HL-60/S4 (cell line): ENCODE measurements around the gene HINFP.
"Not testable (repeated sequence)": the region's sequence is repeated elsewhere in the genome, so short reads cannot be mapped to it uniquely, and the experiment has no call there.

Source experiments
- in situ Hi-C: fragments of 300-500 bp; cut with MboI; formaldehyde crosslinking; loops from 2 replicates; pipeline ENCODE4 v1.14.3; 2022; ENCODE audit warnings: low sequenced_read_pairs

Gene HINFP

GRCh38 chr11:119154178-119154577 lies 32.8 kb downstream of the HINFP start:
- in situ Hi-C loops = no loop called here

GRCh38 chr11:119155733-119156492 lies 34.5 kb downstream of the HINFP start:
- in situ Hi-C loops = no loop called here

- in situ Hi-C loops = no loop called here
These were observed 35.1 kb downstream of the HINFP start for GRCh38 chr11:119156496-119156895.

- in situ Hi-C loops = no loop called here
These were observed 35.7 kb downstream of the HINFP start for GRCh38 chr11:119157063-119157462.

- in situ Hi-C loops = no loop called here
These were observed 37.1 kb downstream of the HINFP start for GRCh38 chr11:119158467-119158866.

GRCh38 chr11:119160151-119160550 lies 38.8 kb downstream of the HINFP start:
- in situ Hi-C loops = no loop called here

- in situ Hi-C loops = no loop called here
These were observed 40.5 kb downstream of the HINFP start for GRCh38 chr11:119161871-119162270.

- in situ Hi-C loops = no loop called here
These were observed 45.1 kb downstream of the HINFP start for GRCh38 chr11:119166368-119167076.

GRCh38 chr11:119167077-119167458 lies 45.7 kb downstream of the HINFP start:
- in situ Hi-C loops = not testable (repeated sequence)

- in situ Hi-C loops = no loop called here
These were observed 46.6 kb downstream of the HINFP start for GRCh38 chr11:119167933-119168332.

GRCh38 chr11:119168471-119169281 lies 47.3 kb downstream of the HINFP start, which contains the start of gene NLRX1:
Gene NLRX1, plus strand, starts transcription at chr11:119168725. Its CDS starts 2,679 bp downstream, at chr11:119171404.
- in situ Hi-C loops = no loop called here

- in situ Hi-C loops = no loop called here
These were observed 47.9 kb downstream of the HINFP start for GRCh38 chr11:119169282-119169719.

GRCh38 chr11:119172513-119172912 lies 51.1 kb downstream of the HINFP start:
- in situ Hi-C loops = no loop called here

GRCh38 chr11:119173453-119173852 lies 52.1 kb downstream of the HINFP start:
- in situ Hi-C loops = no loop called here

- in situ Hi-C loops = no loop called here
These were observed 54.2 kb downstream of the HINFP start for GRCh38 chr11:119175493-119176077.

- in situ Hi-C loops = no loop called here
These were observed 56.8 kb downstream of the HINFP start for GRCh38 chr11:119178166-119178680.

- in situ Hi-C loops = no loop called here
These were observed 58.0 kb downstream of the HINFP start for GRCh38 chr11:119179342-119179741.

- in situ Hi-C loops = no loop called here
These were observed 58.6 kb downstream of the HINFP start for GRCh38 chr11:119179983-119180382.

GRCh38 chr11:119180729-119181676 lies 59.6 kb downstream of the HINFP start:
- in situ Hi-C loops = no loop called here
